ENCODE data around the gene KCNQ1. TPM values are rescaled to one million over a fixed set of nuclear protein-coding genes. Genes with fewer than 3 reads are reported as not detected.

Gene KCNQ1
- total and polyA plus RNA-seq, 2 donors (not counting 1 experiment from before 2014, with no cell fraction given) = 21.5 to 28.8 TPM

- peak overlapping the region; percentile 85 for H3K4me3 Mint-ChIP-seq
- H3K4me2 ChIP-seq (replicated peaks; ENCODE audit: low read depth, low read length, poor library complexity, severe bottlenecking) = peak overlapping the region; percentile 73
- ChIA-PET POLR2A (interaction anchor here (0.6 to 2.4 kb wide), 5 partner anchors 352 to 544 kb away, joined by 4 to 16 read pairs (median 6); partner anchors contain the start of gene CDKN1C), CTCF (interaction anchor here (0.6 to 12.8 kb wide), 50 partner anchors 10 to 903 kb away, joined by 3 to 595 read pairs (median 5); partner anchors contain the start of genes C11orf21, CDKN1C, KCNQ1 and PHLDA2)
- no peaks in the 10 kb centered on the region for H3K9me3 ChIP-seq (ENCODE audit: control extremely low read depth in 1 of 3, control insufficient read depth in 2 of 3, insufficient read depth in 1 of 3, low read length in 2 of 3)
- peak; percentile 93 for DNase-seq
- no peak overlapping the region for H3K9ac ChIP-seq (ENCODE audit: low read length)
- peaks cover 0 to 11% of the 10 kb centered on the region in 2 experiments for H3K36me3 ChIP-seq (replicated peaks in 1 of 2; ENCODE audit: control extremely low read depth in 1 of 2, control insufficient read depth in 1 of 2, extremely low read depth in 1 of 2, insufficient read depth in 2 of 2, low read length in 1 of 2)
- H3K4me3 ChIP-seq (ENCODE audit: control extremely low read depth in 1 of 5, extremely low read depth in 1 of 5, insufficient read depth in 1 of 5, low read depth in 2 of 5, low read length in 4 of 5) = peak overlapping the region in 2 of 5 experiments; percentile 9 to 19
- peak; percentile 99 for TF ChIP-seq CTCF (IDR thresholded peaks at IDR 0.05)
- TF ChIP-seq EZH2 (IDR thresholded peaks at IDR 0.05; ENCODE audit: borderline replicate concordance, insufficient read depth, low read depth, low read length, poor library complexity, severe bottlenecking) = no peak
- H3K4me1 ChIP-seq (ENCODE audit: control insufficient read depth in 2 of 2, insufficient read depth in 2 of 2, low read length in 2 of 2) = peaks cover 19 to 23% of the 10 kb centered on the region in 2 donors
- intact Hi-C loops (cut with micrococcal nuclease) = loop anchor here (1.0 to 2.0 kb wide), 3 partner anchors 359 to 460 kb away; partner anchors contain the start of gene NAP1L4
- no peaks in the 10 kb centered on the region for H3K27me3 Mint-ChIP-seq
- 11% methylated on average over 43 of the region's 43 CpGs for WGBS (ENCODE audit: insufficient coverage)
- peaks cover 46% of the 10 kb centered on the region for H3K79me2 ChIP-seq (ENCODE audit: control insufficient read depth, insufficient read depth, low read length)
- no peak overlapping the region for H3K27ac Mint-ChIP-seq
- peaks cover 0 to 14% (median 0%) of the 10 kb centered on the region in 4 experiments for H3K27me3 ChIP-seq (replicated peaks in 1 of 4; ENCODE audit: control extremely low read depth in 1 of 4, control insufficient read depth in 3 of 4, insufficient read depth in 4 of 4, low read length in 3 of 4)
- H3K4me1 Mint-ChIP-seq = peaks cover 22% of the 10 kb centered on the region
- peaks cover 73% of the 10 kb centered on the region for H4K20me1 ChIP-seq (ENCODE audit: control insufficient read depth, insufficient read depth, low read length, poor library complexity, severe bottlenecking)
- no peak overlapping the region for H3K27ac ChIP-seq (ENCODE audit: low read length in 2 of 2)
- peak overlapping the region; percentile 12 for H2AFZ ChIP-seq (ENCODE audit: insufficient read depth, low read depth, low read length, poor library complexity, severe bottlenecking)
- peak; percentile 89 for ATAC-seq (ENCODE audit: low read depth)
- H3K9me3 Mint-ChIP-seq (ENCODE audit: insufficient read depth) = no peaks in the 10 kb centered on the region
These were observed 88.1 kb downstream of the KCNQ1 start for GRCh38 chr11:2532704-2533586.

Measured in B cell (primary cell).